GM18505 (cell line): ENCODE data around the gene PNPLA3.

Source experiments
- ATAC-seq: cut with Tn5 transposase; IDR thresholded peaks from one replicate; pipeline ENCODE4 v1.9.1; 2021; ENCODE audit not compliant: unreplicated experiment
- POLR2A ChIP-seq: IDR thresholded peaks from 4 replicates; pipeline ENCODE4 v1.6.1; 2011; ENCODE audit warnings: borderline replicate concordance; ENCODE audit not compliant: insufficient read depth, insufficient read length; ENCODE audit errors: extremely low read depth

The PNPLA3 gene

DNA sequence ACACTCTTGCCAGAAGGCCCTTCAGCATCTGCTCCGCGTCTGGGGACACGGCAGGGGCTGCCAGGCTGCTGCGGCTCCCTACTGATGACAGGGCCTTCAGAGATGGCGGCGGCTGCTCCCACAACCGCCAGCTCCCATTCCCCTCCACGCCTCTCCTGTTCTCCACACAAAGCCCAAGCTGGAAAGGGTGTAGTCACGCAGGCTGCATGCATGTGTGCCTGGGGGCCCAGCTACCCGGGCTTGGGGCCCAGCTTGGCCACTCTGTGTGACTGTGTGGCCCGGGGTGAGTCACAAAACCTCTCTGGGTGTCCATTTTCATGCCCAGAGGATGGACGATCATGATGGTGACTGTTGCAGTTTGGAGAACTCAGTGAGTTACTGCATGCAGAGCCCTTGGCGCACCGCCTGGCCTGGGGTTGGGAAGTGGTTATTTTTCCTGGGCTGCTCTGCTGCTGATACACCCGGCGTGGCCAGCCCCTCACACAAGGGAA, 68.8 kb downstream of the PNPLA3 start:
- ATAC-seq: no peak
- no peak for TF ChIP-seq POLR2A

DNA sequence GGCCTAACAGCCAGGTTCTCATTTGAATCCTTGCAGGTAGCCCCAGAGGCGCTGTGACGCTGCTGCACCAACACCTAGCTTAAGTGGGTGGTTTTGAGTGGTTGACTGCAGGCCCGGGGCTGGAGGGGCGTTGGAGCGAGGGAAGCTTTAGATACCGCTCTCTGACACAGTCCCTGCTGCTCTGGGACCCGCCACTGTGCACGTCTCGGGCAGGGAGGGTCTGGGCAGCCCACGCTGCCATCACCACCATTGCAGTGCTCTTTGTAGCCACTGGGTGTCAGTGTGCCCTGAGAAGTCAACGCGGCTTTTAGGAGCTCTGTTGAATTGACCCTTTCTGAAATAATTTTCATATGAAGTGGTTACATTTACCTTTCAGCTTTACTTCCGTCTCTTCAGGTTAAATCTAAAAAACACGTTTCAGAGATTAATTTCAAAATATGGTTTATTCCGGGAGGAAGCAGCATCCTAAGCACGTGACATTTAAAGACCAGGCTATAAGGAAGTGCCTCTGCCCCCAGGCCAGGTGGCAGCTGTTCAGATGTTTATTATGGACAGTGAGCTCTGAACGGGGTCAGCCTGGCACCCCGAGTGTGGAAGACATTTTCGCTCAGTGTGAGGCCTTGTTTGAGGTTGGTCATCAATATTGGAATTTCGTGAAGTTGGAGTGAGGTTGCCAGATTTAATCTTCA, 69.6 kb downstream of the PNPLA3 start:
- ATAC-seq: no peak
- no peak for TF ChIP-seq POLR2A

DNA sequence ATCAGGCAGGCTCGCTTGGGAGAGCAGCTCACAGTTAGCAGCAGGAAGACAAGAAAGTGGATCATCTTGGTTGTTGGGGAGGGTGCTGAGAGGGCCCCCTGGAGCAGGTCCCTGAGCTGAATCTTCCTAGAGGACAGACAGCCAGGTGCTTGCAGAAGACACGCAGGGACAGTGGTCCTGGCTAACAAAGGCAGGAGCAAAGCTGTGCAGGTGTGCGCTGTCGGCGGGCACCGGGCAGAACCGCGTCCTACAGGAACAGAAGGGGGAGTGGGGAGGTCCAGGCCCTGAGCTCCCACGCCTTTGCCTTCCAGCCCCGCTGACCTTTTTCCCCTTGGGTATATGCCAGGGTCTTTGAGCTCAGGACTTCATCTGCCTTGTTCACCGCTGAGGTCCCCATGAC, 70.4 kb downstream of the PNPLA3 start:
- ATAC-seq: no peak
- no peak for TF ChIP-seq POLR2A

DNA sequence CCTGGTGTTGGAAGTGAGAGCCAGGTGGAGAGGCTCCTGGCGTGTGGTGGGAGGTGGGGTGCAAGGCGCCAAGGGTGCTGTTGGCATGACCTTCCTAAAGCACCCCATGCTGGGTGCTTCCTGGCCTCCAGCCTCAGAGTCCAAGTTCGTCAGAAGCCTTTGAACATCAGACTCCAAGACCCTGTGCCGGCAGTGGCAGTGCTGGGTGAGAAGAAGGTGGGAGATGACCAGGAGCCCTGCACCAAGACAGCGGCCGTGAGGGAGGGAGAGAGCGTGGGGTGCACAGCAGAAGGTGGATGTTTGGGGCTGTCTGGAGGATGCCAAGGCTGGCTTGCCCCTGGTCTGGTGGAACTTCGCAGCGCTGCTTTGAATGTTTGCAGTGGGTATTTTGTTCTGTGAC, 70.8 kb downstream of the PNPLA3 start:
- ATAC-seq: no peak
- TF ChIP-seq POLR2A: no peak

DNA sequence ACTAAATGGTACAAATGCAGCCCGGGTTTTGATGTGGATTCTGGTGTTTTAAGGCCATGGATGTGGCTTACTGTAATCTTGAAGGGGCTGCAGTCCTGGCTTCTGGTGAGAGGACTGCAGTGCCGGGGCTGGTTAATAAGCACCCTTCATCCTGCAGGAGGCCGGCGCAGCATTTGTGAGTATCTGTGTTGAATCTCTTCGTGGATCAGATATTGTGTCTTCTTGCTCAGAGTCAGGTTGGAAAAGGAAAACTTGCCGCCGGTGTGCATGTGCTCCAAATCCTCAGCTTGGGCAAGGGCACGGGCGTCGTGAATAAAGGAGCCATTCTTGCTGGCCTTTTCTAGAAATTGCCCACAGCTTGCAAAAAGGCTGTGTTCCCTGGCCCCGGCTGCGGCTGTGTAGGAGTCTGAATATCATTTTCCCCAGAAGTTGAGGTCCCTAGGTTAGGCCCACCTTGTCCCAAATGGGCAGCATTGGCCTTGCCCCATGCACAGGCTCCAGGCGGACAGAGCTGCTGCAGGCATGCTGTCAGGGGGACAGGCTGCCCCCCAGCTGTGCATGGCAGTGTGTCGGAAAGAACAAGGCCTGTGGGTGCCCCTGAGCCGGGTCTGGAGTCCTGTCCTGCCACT, 71.6 kb downstream of the PNPLA3 start:
- no peak for ATAC-seq
- no peak for TF ChIP-seq POLR2A

DNA sequence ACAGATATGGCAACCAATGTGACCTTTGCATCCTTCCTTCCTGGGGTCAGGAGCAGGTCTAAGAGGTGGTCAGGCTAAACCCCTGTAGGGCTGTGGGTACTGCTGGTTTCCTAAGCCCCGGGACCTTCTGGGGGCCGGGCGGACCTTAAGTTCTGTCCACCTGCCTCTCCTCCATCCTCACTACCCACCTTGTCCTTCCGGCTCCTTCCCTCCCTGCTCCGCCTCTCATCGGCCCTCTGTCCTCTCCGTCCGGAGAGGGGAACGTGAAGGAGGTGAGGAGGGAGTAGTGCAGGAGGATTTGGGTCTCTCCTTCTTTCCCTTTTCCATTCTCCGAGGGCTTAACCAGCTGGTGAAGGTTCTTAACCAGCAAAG, 72.2 kb downstream of the PNPLA3 start:
- ATAC-seq: no peak
- no peak for TF ChIP-seq POLR2A

DNA sequence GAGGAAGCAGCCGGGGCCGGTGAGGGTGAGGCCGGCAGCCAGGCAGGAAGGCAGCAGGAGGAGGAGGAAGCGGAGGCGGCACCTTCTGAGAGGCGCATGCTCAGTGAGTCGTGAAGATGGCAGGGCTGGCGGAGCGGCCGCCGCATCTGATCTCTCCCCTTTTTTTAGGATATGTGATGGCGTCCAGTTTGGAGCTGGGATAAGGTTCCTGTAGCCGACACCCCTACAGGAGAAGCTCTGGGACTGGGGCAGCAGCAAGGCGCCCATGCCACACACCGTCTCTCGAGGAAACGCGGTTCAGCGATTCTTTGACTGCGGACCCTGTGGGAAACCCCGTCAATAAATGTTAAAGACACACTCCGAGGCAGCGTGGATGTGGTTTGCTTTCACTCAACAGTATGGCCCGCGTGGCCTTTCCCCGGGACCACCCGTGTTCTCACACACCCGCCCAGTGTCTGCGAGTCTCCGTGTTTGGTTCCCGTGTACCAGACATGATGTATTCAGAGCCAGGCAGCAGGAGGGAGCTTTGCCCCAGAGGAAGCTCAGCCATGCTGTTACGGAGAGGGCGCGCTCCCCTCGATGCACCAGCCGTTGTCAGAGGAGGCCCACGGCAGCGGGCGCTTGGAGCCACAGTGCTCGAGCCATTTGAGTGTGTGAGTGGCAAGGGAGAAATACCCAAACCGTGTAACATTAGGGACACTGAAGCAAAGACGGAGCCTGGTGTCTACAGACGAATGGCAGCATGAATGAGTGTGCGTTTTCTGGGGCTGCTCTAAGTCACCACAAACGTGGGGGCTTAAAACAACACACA, 72.8 kb downstream of the PNPLA3 start:
- TF ChIP-seq POLR2A: peak; percentile 61
- no peak for ATAC-seq

DNA sequence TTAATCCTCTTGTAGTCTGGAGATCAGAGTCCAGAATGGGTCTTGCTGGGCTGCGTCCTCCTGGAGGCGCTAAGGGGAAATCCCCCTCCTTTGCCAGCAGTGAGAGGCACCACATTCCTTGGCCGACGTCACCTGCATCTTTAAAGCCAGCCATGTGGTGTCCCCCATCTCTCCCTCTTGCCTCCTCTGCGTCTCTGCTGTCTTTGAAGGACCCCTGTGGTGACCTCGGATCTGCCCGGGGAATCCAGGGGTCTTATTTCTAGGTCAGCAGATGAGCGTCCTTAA, 73.3 kb downstream of the PNPLA3 start:
- TF ChIP-seq POLR2A: no peak
- ATAC-seq: no peak
